Vagina (tissue), 2 donors: Measurements from ENCODE around the gene TUBGCP3.

Experiments used
- CTCF ChIP-seq, 3 experiments: fragments of 450-650 bp in 2 of 3; fragments of 200-600 bp in 1 of 3; sonication (generic) in 1 of 3; IDR thresholded peaks; one replicate each; pipeline ENCODE4 v1.5.1; 2017 to 2019; ENCODE audit warnings: antibody characterized with exemption in 3 of 3, mild to moderate bottlenecking in 2 of 3, moderate library complexity in 2 of 3
- POLR2A ChIP-seq, 2 donors: fragments of 450-650 bp; IDR thresholded peaks; one replicate each; pipeline ENCODE4 v1.6.1; 2017; ENCODE audit warnings: antibody characterized with exemption in 2 of 2, mild to moderate bottlenecking in 2 of 2, moderate library complexity in 2 of 2

DNA sequence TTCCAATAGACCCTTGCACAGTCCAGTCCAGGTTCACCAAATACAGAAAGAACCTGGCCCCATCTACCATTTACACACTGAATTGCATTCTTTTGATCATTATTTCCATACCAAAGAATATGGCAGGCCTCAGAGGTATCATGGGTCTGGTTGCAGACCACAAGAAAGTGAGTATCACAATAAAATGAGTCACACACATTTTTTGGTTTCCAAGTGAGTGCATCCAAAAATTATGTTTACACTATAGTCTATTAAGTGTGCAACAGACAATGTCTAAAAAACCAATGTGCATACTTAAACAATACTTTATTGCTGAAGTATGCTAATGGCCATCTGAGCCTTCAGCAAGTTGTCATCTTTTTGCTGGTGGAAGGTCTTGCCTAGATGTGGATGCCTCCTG, 106.5 kb downstream of the TUBGCP3 start:
- TF ChIP-seq POLR2A (IDR thresholded peaks at IDR 0.05) (no peak), CTCF (IDR thresholded peaks at IDR 0.05) (no peak)
